HCT116 (cell line): Measurements from ENCODE around the gene COL5A2. TPM values are rescaled to one million over a fixed set of nuclear protein-coding genes. Genes with fewer than 3 reads are reported as not detected.

ENCODE experiments used
- ATAC-seq: fragments of 200-7000 bp; cut with Tn5 transposase; 2 replicates; pipeline ENCODE4 v1.9.1; 2020; ENCODE audit warnings: mild to moderate bottlenecking, moderate library complexity
- BruUV-seq: library from RNA; stranded (reverse); fragments of 400-500 nt; replicated peaks from 2 replicates; lab custom pipeline; 2021; lab: Mats Ljungman, UMichigan
- CTCF ChIA-PET: fragments of 300-600 bp; sonication (Branson Sonifier 250); formaldehyde crosslinking; loops from one replicate; lab custom pipeline; 2021; ENCODE audit warnings: antibody characterized with exemption; lab: Charles Lee
- POLR2A ChIA-PET: fragments of 300-600, 350-600 bp; sonication (Branson Sonifier 250); formaldehyde crosslinking; loops from one replicate; lab custom pipeline; 2021; ENCODE audit warnings: antibody characterized with exemption; lab: Charles Lee
- RAD21 ChIA-PET, 2 experiments: fragments of 300-600 bp; sonication (Branson Sonifier 250); formaldehyde crosslinking; loops; one replicate each; lab custom pipeline; 2023; ENCODE audit warnings: low total read pairs in 2 of 2; ENCODE audit not compliant: uncharacterized antibody in 2 of 2, unreplicated experiment in 2 of 2, low non-redundant PET in 1 of 2; lab: Charles Lee
- DNase-seq: peaks from one replicate; pipeline ENCODE4 v3.0.0-alpha.2; 2010; ENCODE audit warnings: low read depth, low spot score
- H2AFZ ChIP-seq: fragments of 200-600 bp; shearing (Covaris generic), sonication (generic); 2 replicates; pipeline ENCODE4 v1.6.1; 2017; ENCODE audit warnings: low read depth, mixed run types, mixed read lengths, antibody characterized with exemption, low read length; ENCODE audit not compliant: poor library complexity, severe bottlenecking
- H3K27ac ChIP-seq: 2 replicates; pipeline ENCODE4 v1.5.1; 2012; ENCODE audit warnings: low read depth, low read length
- H3K27me3 ChIP-seq: fragments of 200-600 bp; sonication (generic); 2 replicates; pipeline ENCODE4 v1.6.1; 2016; ENCODE audit warnings: mixed run types, low read length, mixed read lengths; ENCODE audit not compliant: insufficient read depth
- H3K36me3 ChIP-seq, 2 experiments: fragments of 200-500 bp in 1 of 2; fragments of 200-600 bp in 1 of 2; sonication (Bioruptor generic) in 1 of 2; sonication (generic) in 1 of 2; 2 replicates each; pipeline versions ENCODE4 v1.5.1 to v1.6.1; 2014 to 2016; ENCODE audit warnings: low read length in 2 of 2, inconsistent platforms in 1 of 2, mixed read lengths in 1 of 2, mixed run types in 1 of 2; ENCODE audit not compliant: insufficient read depth in 2 of 2, control insufficient read depth in 1 of 2
- H3K4me1 ChIP-seq, 2 experiments: fragments of 200-600 bp in 1 of 2; sonication (generic) in 1 of 2; 2 replicates each; pipeline versions ENCODE4 v1.5.1 to v1.6.1; 2012 to 2017; ENCODE audit warnings: low read length in 2 of 2, inconsistent platforms in 1 of 2, mild to moderate bottlenecking in 1 of 2, mixed read lengths in 1 of 2, mixed run types in 1 of 2, moderate library complexity in 1 of 2; ENCODE audit not compliant: insufficient read depth in 2 of 2, control insufficient read depth in 1 of 2
- H3K4me2 ChIP-seq: fragments of 200-600 bp; sonication (generic); 2 replicates; pipeline ENCODE4 v1.6.1; 2017; ENCODE audit warnings: mixed run types, low read length, mixed read lengths
- H3K4me3 ChIP-seq, 2 experiments: fragments of 200-600 bp in 1 of 2; sonication (generic) in 1 of 2; replicated peaks in 1 of 2; 2 replicates each; pipeline ENCODE4 v1.5.1; 2011 to 2016; ENCODE audit warnings: low read length in 2 of 2, control low read depth in 1 of 2, low read depth in 1 of 2, mild to moderate bottlenecking in 1 of 2, mixed read lengths in 1 of 2, mixed run types in 1 of 2
- H3K79me2 ChIP-seq: fragments of 200-600 bp; sonication (generic); 2 replicates; pipeline ENCODE4 v1.6.1; 2017; ENCODE audit warnings: mild to moderate bottlenecking, mixed run types, low read length, moderate library complexity, mixed read lengths; ENCODE audit not compliant: insufficient read depth
- H3K9ac ChIP-seq: fragments of 200-600 bp; sonication (generic); 2 replicates; pipeline ENCODE4 v1.6.1; 2016; ENCODE audit warnings: low read length, mixed read lengths
- H3K9me2 ChIP-seq: fragments of 200-600 bp; sonication (generic), shearing (Covaris generic); 2 replicates; pipeline ENCODE4 v1.6.1; 2017; ENCODE audit warnings: mixed run types, mild to moderate bottlenecking, moderate library complexity; ENCODE audit not compliant: insufficient read depth
- H3K9me3 ChIP-seq, 2 experiments: fragments of 200-500 bp in 1 of 2; fragments of 200-600 bp in 1 of 2; sonication (Bioruptor generic) in 1 of 2; sonication (generic) in 1 of 2; 2 replicates each; pipeline ENCODE4 v1.6.1; 2014 to 2017; ENCODE audit warnings: low read length in 2 of 2, mixed read lengths in 2 of 2, inconsistent platforms in 1 of 2, low read depth in 1 of 2, mild to moderate bottlenecking in 1 of 2, mixed run types in 1 of 2, moderate library complexity in 1 of 2; ENCODE audit not compliant: control insufficient read depth in 1 of 2, insufficient read depth in 1 of 2
- H4K20me1 ChIP-seq: fragments of 200-600 bp; sonication (generic), shearing (Covaris generic); 2 replicates; pipeline ENCODE4 v1.6.1; 2017; ENCODE audit warnings: mixed run types, mild to moderate bottlenecking, moderate library complexity; ENCODE audit not compliant: insufficient read depth
- CTCF ChIP-seq, 3 experiments: fragments of 200-600 bp in 1 of 3; sonication (generic) in 1 of 3; IDR thresholded peaks in 2 of 3; conservative IDR thresholded peaks in 1 of 3; 2 replicates each; pipeline ENCODE4 v1.5.1; 2012 to 2017; ENCODE audit warnings: low read depth in 2 of 3, low read length in 2 of 3, antibody characterized with exemption in 1 of 3, borderline replicate concordance in 1 of 3, control low read depth in 1 of 3, mild to moderate bottlenecking in 1 of 3, mixed read lengths in 1 of 3, mixed run types in 1 of 3, moderate library complexity in 1 of 3; ENCODE audit not compliant: insufficient read depth in 1 of 3
- JUND ChIP-seq: IDR thresholded peaks from 2 replicates; pipeline ENCODE4 v1.6.1; 2012
- POLR2AphosphoS5 ChIP-seq: IDR thresholded peaks from 2 replicates; pipeline ENCODE4 v1.6.1; 2011; ENCODE audit warnings: mild to moderate bottlenecking, low read depth, low read length, moderate library complexity
- RAD21 ChIP-seq: IDR thresholded peaks from 2 replicates; pipeline ENCODE4 v1.6.1; 2012; ENCODE audit warnings: low read depth, mild to moderate bottlenecking
- SIN3A ChIP-seq: IDR thresholded peaks from 2 replicates; pipeline ENCODE4 v1.6.1; 2012; ENCODE audit warnings: low read depth
- YY1 ChIP-seq: IDR thresholded peaks from 2 replicates; pipeline ENCODE4 v1.6.1; 2011; ENCODE audit warnings: low read length, low read depth, moderate library complexity, mild to moderate bottlenecking; ENCODE audit not compliant: insufficient replicate concordance; ENCODE audit errors: extremely low read depth
- ZFX ChIP-seq: fragments of 450-650 bp; IDR thresholded peaks from 2 replicates; pipeline ENCODE4 v1.6.1; 2017
- intact Hi-C: fragments of 100-400 bp; cut with micrococcal nuclease; formaldehyde crosslinking; loops from 2 replicates; pipeline ENCODE4 v1.10.0; 2022
- total RNA-seq: library from RNA; stranded (reverse); gene quantifications from one replicate; pipeline ENCODE4 v1.2.1, GENCODE V29; 2021; ENCODE audit not compliant: unreplicated experiment
- TF ChIP-seq, protein P1 (sequence below): IDR thresholded peaks from 2 replicates; pipeline ENCODE4 v1.6.1; 2011; ENCODE audit warnings: mild to moderate bottlenecking, low read length, moderate library complexity; ENCODE audit not compliant: insufficient replicate concordance; ENCODE audit errors: extremely low read depth

The COL5A2 gene
- total RNA-seq, 1 experiment from 2014 or later: 2.3 TPM

DNA sequence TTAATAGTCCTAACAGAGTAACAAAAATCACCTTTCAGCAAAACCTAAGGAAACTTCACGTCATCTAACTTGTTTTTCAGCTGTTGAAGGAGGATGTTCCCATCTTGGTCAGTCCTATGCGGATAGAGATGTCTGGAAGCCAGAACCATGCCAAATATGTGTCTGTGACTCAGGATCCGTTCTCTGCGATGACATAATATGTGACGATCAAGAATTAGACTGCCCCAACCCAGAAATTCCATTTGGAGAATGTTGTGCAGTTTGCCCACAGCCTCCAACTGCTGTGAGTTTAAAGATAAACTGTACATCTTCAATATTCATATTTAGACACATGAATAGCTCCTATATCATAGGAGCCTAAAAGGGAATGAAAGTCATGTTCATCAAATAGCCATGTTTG is 194.9 kb downstream of the COL5A2 start:
- H3K36me3 ChIP-seq: no peaks in the 10 kb centered on the region
- intact Hi-C loops: loop anchor here (2.0 to 10.0 kb wide), 4 partner anchors 217 to 1400 kb away; no protein-coding TSS in a partner anchor
- ChIA-PET RAD21 (interaction anchor here in 1 of 2 experiments (1.5 kb wide), 1 partner anchor 459 kb away, joined by 8 read pairs; no protein-coding TSS in a partner anchor), POLR2A (no interaction called here), CTCF (interaction anchor here (0.8 to 5.1 kb wide), 16 partner anchors 8 to 1403 kb away, joined by 3 to 96 read pairs (median 4); partner anchors contain the start of gene COL3A1)
- BruUV-seq: no TSS peak
- no peaks in the 10 kb centered on the region for H3K4me1 ChIP-seq
- H4K20me1 ChIP-seq: no peaks in the 10 kb centered on the region
- no peaks in the 10 kb centered on the region for H3K79me2 ChIP-seq
- no peak overlapping the region for H3K27ac ChIP-seq
- H3K4me2 ChIP-seq: no peak overlapping the region
- no peaks in the 10 kb centered on the region for H3K9me3 ChIP-seq
- H3K27me3 ChIP-seq: no peaks in the 10 kb centered on the region
- DNase-seq: no peak
- no peaks in the 10 kb centered on the region for H3K9me2 ChIP-seq
- no peak for ATAC-seq
- no peak overlapping the region for H3K9ac ChIP-seq
- TF ChIP-seq JUND (no peak), POLR2AphosphoS5 (no peak)
- TF ChIP-seq, protein P1, sequence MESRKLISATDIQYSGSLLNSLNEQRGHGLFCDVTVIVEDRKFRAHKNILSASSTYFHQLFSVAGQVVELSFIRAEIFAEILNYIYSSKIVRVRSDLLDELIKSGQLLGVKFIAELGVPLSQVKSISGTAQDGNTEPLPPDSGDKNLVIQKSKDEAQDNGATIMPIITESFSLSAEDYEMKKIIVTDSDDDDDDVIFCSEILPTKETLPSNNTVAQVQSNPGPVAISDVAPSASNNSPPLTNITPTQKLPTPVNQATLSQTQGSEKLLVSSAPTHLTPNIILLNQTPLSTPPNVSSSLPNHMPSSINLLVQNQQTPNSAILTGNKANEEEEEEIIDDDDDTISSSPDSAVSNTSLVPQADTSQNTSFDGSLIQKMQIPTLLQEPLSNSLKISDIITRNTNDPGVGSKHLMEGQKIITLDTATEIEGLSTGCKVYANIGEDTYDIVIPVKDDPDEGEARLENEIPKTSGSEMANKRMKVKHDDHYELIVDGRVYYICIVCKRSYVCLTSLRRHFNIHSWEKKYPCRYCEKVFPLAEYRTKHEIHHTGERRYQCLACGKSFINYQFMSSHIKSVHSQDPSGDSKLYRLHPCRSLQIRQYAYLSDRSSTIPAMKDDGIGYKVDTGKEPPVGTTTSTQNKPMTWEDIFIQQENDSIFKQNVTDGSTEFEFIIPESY: no peak
- peak overlapping the region; percentile 37 for H2AFZ ChIP-seq
- no peak overlapping the region for H3K4me3 ChIP-seq

DNA sequence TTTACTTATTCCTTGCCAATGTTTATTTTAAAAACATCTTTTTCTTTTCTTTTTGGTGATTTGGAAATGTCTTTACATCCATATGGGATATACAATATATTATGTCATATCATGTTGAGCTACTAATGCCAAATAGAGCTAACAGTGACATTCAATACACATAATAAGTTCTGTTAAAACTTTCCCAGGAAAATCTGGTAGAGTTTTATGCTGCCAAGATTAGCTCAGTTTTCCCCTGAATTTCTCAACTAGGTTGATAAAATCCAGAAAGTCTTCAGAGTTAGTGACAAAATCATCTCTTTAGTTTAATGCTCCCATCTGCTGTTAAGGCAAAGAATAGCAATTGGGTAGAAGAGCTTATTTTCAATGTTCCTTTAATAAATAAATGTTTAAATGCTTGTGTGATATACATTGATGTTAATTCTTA is 195.5 kb downstream of the COL5A2 start:
- CTCF ChIA-PET: interaction anchor here (0.7 to 5.1 kb wide), 18 partner anchors 9 to 1484 kb away, joined by 3 to 96 read pairs (median 4); partner anchors contain the start of gene COL3A1

More for the DNA sequence above, 195.5 kb downstream of the COL5A2 start:
- H3K9me3 ChIP-seq: no peaks in the 10 kb centered on the region
- no TSS peak for BruUV-seq
- no peaks in the 10 kb centered on the region for H3K79me2 ChIP-seq
- H3K4me2 ChIP-seq: no peak overlapping the region
- ChIA-PET POLR2A (no interaction called here), RAD21 (interaction anchor here in 1 of 2 experiments (1.5 kb wide), 1 partner anchor 459 kb away, joined by 8 read pairs; no protein-coding TSS in a partner anchor)
- H3K9me2 ChIP-seq: no peaks in the 10 kb centered on the region
- intact Hi-C loops: loop anchor here (2.0 to 10.0 kb wide), 4 partner anchors 217 to 1399 kb away; no protein-coding TSS in a partner anchor
- no peaks in the 10 kb centered on the region for H3K36me3 ChIP-seq
- DNase-seq (no peak), ATAC-seq (no peak)
- H3K4me3 ChIP-seq: no peak overlapping the region
- no peak overlapping the region for H3K27ac ChIP-seq
- 0 out of 4 replicates have a peak, but pooled peaks cover 0 to 3% of the 10 kb centered on the region in 2 experiments for H3K4me1 ChIP-seq
- peak overlapping the region; percentile 37 for H2AFZ ChIP-seq
- no peak overlapping the region for H3K9ac ChIP-seq
- no peaks in the 10 kb centered on the region for H4K20me1 ChIP-seq
- H3K27me3 ChIP-seq: no peaks in the 10 kb centered on the region
- TF ChIP-seq RAD21 (peak; percentile 69), JUND (no peak), ZFX (no peak), CTCF (IDR thresholded peaks at IDR 0.05 in 2 of 3, conservative IDR thresholded peaks at IDR 0.05 in 1 of 3; ENCODE audit: borderline replicate concordance in 1 of 3, insufficient read depth in 1 of 3, low read depth in 2 of 3, low read length in 2 of 3) (peak; percentile 10 to 49 (median 32); a peak in 3 of 6 replicates), SIN3A (no peak), YY1 (no peak)
